Endothelial cell (in vitro differentiated cells): Measurements from ENCODE around the gene SLAMF9. TPM values are rescaled to one million over a fixed set of nuclear protein-coding genes. Genes with fewer than 3 reads are reported as not detected.

Source experiments
- DNase-seq: peaks from one replicate; pipeline ENCODE4 v3.0.0; 2021; ENCODE audit warnings: low spot score
- H3K27ac Mint-ChIP-seq: one replicate; pipeline ENCODE4 v1.8.0; 2021; ENCODE audit warnings: mixed read lengths, inconsistent platforms; ENCODE audit not compliant: unreplicated experiment
- H3K27me3 Mint-ChIP-seq: one replicate; pipeline ENCODE4 v1.8.0; 2021; ENCODE audit warnings: mild to moderate bottlenecking, moderate library complexity, mixed read lengths, inconsistent platforms; ENCODE audit not compliant: unreplicated experiment
- H3K36me3 Mint-ChIP-seq: one replicate; pipeline ENCODE4 v1.8.0; 2021; ENCODE audit warnings: mild to moderate bottlenecking, low read depth, mixed read lengths, inconsistent platforms; ENCODE audit not compliant: unreplicated experiment
- H3K4me1 Mint-ChIP-seq: one replicate; pipeline ENCODE4 v1.8.0; 2021; ENCODE audit warnings: mild to moderate bottlenecking, mixed read lengths, inconsistent platforms; ENCODE audit not compliant: unreplicated experiment
- H3K4me3 Mint-ChIP-seq: one replicate; pipeline ENCODE4 v1.8.0; 2021; ENCODE audit warnings: mild to moderate bottlenecking, mixed read lengths, inconsistent platforms; ENCODE audit not compliant: unreplicated experiment
- H3K9me3 Mint-ChIP-seq: one replicate; pipeline ENCODE4 v1.8.0; 2021; ENCODE audit warnings: mixed read lengths, inconsistent platforms; ENCODE audit not compliant: unreplicated experiment
- total RNA-seq: library from RNA; stranded (reverse); fragmentation: NEBNext Ultra II Directional; extraction: Animal tissue kit (Norgen Biotek cat#: 25700); gene quantifications from one replicate; pipeline ENCODE4 v1.2.1, GENCODE V29; 2021; ENCODE audit not compliant: unreplicated experiment
- TF ChIP-seq, protein P1 (sequence below): fragments of 200-600 bp; sonication (generic); IDR thresholded peaks from one replicate; pipeline ENCODE4 v1.5.0; 2021; ENCODE audit warnings: antibody characterized with exemption; ENCODE audit not compliant: unreplicated experiment

SLAMF9 gene
- total RNA-seq, 1 donor from 2014 or later: not detected

DNA sequence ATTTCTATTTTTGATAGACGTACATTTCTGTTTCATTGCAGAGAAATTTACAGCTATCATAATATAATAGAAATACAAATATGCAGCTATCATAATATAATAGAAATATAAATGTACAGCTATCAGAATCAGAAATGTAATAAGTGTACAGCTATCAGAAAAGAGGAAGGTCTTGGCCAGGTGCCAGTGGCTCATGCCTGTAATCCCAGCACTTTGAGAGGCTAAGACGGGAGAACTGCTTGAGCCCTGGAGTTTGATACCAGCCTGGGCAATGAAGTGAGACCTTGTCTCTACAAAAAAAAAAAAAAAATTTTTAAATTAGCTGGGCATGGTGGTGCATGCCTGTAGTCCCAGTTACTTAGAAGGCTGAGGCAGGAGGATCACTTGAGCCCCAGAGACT lies 39.9 kb upstream of the SLAMF9 start:
- no peak for DNase-seq
- H3K27ac Mint-ChIP-seq: no peak overlapping the region
- TF ChIP-seq, protein P1, sequence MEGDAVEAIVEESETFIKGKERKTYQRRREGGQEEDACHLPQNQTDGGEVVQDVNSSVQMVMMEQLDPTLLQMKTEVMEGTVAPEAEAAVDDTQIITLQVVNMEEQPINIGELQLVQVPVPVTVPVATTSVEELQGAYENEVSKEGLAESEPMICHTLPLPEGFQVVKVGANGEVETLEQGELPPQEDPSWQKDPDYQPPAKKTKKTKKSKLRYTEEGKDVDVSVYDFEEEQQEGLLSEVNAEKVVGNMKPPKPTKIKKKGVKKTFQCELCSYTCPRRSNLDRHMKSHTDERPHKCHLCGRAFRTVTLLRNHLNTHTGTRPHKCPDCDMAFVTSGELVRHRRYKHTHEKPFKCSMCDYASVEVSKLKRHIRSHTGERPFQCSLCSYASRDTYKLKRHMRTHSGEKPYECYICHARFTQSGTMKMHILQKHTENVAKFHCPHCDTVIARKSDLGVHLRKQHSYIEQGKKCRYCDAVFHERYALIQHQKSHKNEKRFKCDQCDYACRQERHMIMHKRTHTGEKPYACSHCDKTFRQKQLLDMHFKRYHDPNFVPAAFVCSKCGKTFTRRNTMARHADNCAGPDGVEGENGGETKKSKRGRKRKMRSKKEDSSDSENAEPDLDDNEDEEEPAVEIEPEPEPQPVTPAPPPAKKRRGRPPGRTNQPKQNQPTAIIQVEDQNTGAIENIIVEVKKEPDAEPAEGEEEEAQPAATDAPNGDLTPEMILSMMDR: no peak

DNA sequence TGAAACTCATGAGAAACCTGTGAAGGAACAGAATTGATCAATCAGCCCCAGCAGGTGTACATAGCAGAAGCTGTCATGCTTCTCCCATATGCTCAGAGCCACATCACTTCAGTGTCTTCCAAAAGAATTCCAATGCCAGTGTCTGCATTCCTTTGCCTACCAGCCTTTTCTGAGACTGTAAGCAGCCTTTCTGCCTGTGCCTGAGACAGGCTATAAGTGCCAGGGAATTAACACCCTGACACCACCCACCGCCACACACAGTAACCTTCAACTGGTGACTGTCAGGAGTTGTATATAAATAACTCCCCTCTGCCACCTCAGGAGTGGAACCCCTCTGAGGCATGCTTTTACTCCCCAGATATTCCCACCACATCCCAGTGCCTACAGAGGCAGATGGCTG lies 38.1 kb upstream of the SLAMF9 start:
- Mint-ChIP-seq H3K4me3 (no peak overlapping the region), H3K4me1 (no peaks in the 10 kb centered on the region), H3K36me3 (no peaks in the 10 kb centered on the region), H3K27me3 (no peaks in the 10 kb centered on the region), H3K9me3 (no peaks in the 10 kb centered on the region), H3K27ac (no peak overlapping the region)
- DNase-seq: no peak
- TF ChIP-seq, protein P1: no peak

More for the DNA sequence above, 39.9 kb upstream of the SLAMF9 start:
- H3K27me3 Mint-ChIP-seq: no peaks in the 10 kb centered on the region
- H3K4me3 Mint-ChIP-seq: no peak overlapping the region
- no peaks in the 10 kb centered on the region for H3K36me3 Mint-ChIP-seq
- H3K9me3 Mint-ChIP-seq: no peaks in the 10 kb centered on the region
- H3K4me1 Mint-ChIP-seq: no peaks in the 10 kb centered on the region

DNA sequence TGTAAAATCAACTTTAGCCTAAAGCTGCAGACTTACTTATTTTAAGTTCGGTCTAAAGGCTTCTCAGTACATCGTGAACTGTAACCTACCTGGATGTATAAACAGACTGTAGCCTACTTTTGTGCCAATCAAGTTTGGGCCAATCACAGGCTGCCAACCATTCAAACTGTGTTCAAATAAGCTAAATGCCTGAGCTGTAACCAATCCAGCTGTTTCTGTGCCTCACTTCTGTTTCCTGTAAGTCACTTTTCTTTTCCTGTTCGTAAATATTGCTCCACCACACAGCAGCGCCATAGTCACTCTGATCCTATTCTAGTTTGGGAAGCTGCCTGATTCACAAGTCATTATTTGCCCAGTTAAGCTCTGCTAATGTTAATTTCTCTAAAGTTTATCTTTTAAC lies 37.5 kb upstream of the SLAMF9 start:
- Mint-ChIP-seq H3K4me3 (no peak overlapping the region), H3K9me3 (no peaks in the 10 kb centered on the region), H3K4me1 (no peaks in the 10 kb centered on the region), H3K27ac (no peak overlapping the region), H3K36me3 (no peaks in the 10 kb centered on the region), H3K27me3 (no peaks in the 10 kb centered on the region)
- DNase-seq: no peak
- TF ChIP-seq, protein P1: no peak

DNA sequence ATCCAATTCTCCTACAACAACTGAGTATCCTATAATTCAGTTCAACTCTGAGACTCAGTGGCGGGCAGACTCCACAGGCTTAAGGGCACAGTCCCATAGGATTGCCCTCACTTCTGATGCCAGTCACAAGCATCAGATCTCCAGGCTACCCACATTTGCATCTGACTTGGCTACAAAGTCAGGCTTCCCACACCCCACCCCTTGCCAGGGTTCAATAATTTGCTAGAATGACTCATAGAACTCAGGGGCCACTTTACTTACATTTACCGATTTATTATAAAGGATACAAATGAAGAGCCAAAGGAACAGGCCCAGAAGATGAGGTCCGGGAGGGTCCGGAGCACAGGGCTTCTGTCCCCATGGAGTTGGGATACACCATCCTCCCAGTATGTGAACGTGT lies 36.0 kb upstream of the SLAMF9 start:
- DNase-seq: no peak
- TF ChIP-seq, protein P1: no peak
- Mint-ChIP-seq H3K27ac (no peak overlapping the region), H3K36me3 (no peaks in the 10 kb centered on the region), H3K4me3 (no peak overlapping the region), H3K9me3 (no peaks in the 10 kb centered on the region), H3K4me1 (peaks cover 6% of the 10 kb centered on the region), H3K27me3 (no peaks in the 10 kb centered on the region)

DNA sequence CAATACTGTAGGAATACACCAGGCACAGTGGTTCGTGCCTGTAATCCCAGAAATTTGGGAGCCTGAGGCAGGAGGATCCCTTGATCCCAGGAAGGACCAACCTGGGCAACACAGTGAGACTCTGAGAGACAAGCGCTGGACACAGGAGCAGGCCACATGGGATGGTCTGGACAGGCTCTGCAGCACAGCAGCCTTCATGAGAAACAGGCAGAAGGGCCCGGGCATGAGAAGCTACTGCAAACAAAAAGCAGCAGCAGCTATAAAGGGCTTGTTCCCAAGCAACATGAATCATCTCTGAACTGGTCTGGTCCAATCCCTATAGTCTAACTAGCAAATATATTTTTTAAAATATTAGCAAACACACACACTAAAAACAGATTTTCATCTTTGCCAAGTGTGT lies 35.5 kb upstream of the SLAMF9 start:
- no peaks in the 10 kb centered on the region for H3K9me3 Mint-ChIP-seq
- H3K27ac Mint-ChIP-seq: no peak overlapping the region
- no peak overlapping the region for H3K4me3 Mint-ChIP-seq
- no peaks in the 10 kb centered on the region for H3K36me3 Mint-ChIP-seq
- H3K4me1 Mint-ChIP-seq: peaks cover 10% of the 10 kb centered on the region
- no peaks in the 10 kb centered on the region for H3K27me3 Mint-ChIP-seq
- DNase-seq: no peak
- TF ChIP-seq, protein P1: no peak
